H9 (cell line): ENCODE data around the gene CSRNP3. TPM values are rescaled to one million over a fixed set of nuclear protein-coding genes. Genes with fewer than 3 reads are reported as not detected.
A peak's percentile ranks its signal among the peaks of the same experiment; 100 is the strongest.

ENCODE experiments used
- DNase-seq: peaks from one replicate; pipeline ENCODE4 v3.0.0-alpha.2; 2017
- H2AFZ ChIP-seq: one replicate; pipeline ENCODE4 v1.6.1; 2013; ENCODE audit warnings: mild to moderate bottlenecking, low read length, control low read depth, moderate library complexity
- H2AK5ac ChIP-seq: 2 replicates; pipeline ENCODE4 v1.6.1; 2013; ENCODE audit warnings: low read length, control low read depth, mixed read lengths; ENCODE audit not compliant: insufficient read length
- H2BK120ac ChIP-seq: one replicate; pipeline ENCODE4 v1.6.1; 2013; ENCODE audit warnings: low read depth, mild to moderate bottlenecking, low read length, control low read depth, inconsistent platforms; ENCODE audit not compliant: poor library complexity, severe bottlenecking
- H2BK12ac ChIP-seq: 2 replicates; pipeline ENCODE4 v1.6.1; 2013; ENCODE audit warnings: low read length, control low read depth, mixed read lengths, low read depth; ENCODE audit not compliant: insufficient read length
- H2BK15ac ChIP-seq: 2 replicates; pipeline ENCODE4 v1.6.1; 2013; ENCODE audit warnings: low read depth, low read length, control low read depth
- H2BK20ac ChIP-seq: one replicate; pipeline ENCODE4 v1.6.1; 2013; ENCODE audit warnings: low read depth, mild to moderate bottlenecking, low read length, control low read depth, inconsistent platforms; ENCODE audit not compliant: poor library complexity, severe bottlenecking
- H2BK5ac ChIP-seq: 2 replicates; pipeline ENCODE4 v1.6.1; 2013; ENCODE audit warnings: low read length, control low read depth, mixed read lengths; ENCODE audit not compliant: insufficient read length
- H3K14ac ChIP-seq: 2 replicates; pipeline ENCODE4 v1.6.1; 2013; ENCODE audit warnings: low read length, control low read depth; ENCODE audit not compliant: insufficient read depth
- H3K18ac ChIP-seq: 2 replicates; pipeline ENCODE4 v1.6.1; 2013; ENCODE audit warnings: low read depth, mild to moderate bottlenecking, mixed read lengths, low read length, control low read depth; ENCODE audit not compliant: insufficient read length
- H3K23ac ChIP-seq: 2 replicates; pipeline ENCODE4 v1.6.1; 2013; ENCODE audit warnings: low read length, control low read depth, mixed read lengths, low read depth; ENCODE audit not compliant: insufficient read length
- H3K23me2 ChIP-seq: 2 replicates; pipeline ENCODE4 v1.6.1; 2013; ENCODE audit warnings: low read depth, mild to moderate bottlenecking, mixed read lengths, low read length, control low read depth; ENCODE audit not compliant: insufficient read length, poor library complexity, severe bottlenecking
- H3K27ac ChIP-seq: 2 replicates; pipeline ENCODE4 v1.5.1; 2013; ENCODE audit warnings: low read length, control low read depth, mixed read lengths, low read depth; ENCODE audit not compliant: insufficient read length
- H3K27me3 ChIP-seq: 2 replicates; pipeline ENCODE4 v1.6.1; 2013; ENCODE audit warnings: low read length, control low read depth, inconsistent platforms; ENCODE audit not compliant: insufficient read depth
- H3K4ac ChIP-seq: 2 replicates; pipeline ENCODE4 v1.6.1; 2013; ENCODE audit warnings: low read depth, mild to moderate bottlenecking, control low read depth, inconsistent platforms, low read length, moderate library complexity
- H3K4me1 ChIP-seq: 2 replicates; pipeline ENCODE4 v1.6.1; 2013; ENCODE audit warnings: low read length, control low read depth, inconsistent platforms; ENCODE audit not compliant: insufficient read depth
- H3K4me2 ChIP-seq: 2 replicates; pipeline ENCODE4 v1.6.1; 2013; ENCODE audit warnings: low read length, control low read depth, mixed read lengths; ENCODE audit not compliant: insufficient read length, insufficient read depth
- H3K56ac ChIP-seq: 2 replicates; pipeline ENCODE4 v1.6.1; 2013; ENCODE audit warnings: low read depth, mild to moderate bottlenecking, mixed read lengths, low read length, control low read depth; ENCODE audit not compliant: insufficient read length
- H3K79me1 ChIP-seq: 2 replicates; pipeline ENCODE4 v1.6.1; 2013; ENCODE audit warnings: low read depth, mild to moderate bottlenecking, moderate library complexity, low read length, control low read depth, inconsistent platforms; ENCODE audit not compliant: insufficient read depth, poor library complexity, severe bottlenecking
- H3K79me2 ChIP-seq: 2 replicates; pipeline ENCODE4 v1.6.1; 2013; ENCODE audit warnings: low read length, control low read depth, inconsistent platforms; ENCODE audit not compliant: insufficient read depth
- H3K9ac ChIP-seq: 2 replicates; pipeline ENCODE4 v1.6.1; 2013; ENCODE audit warnings: low read length, control low read depth, mixed read lengths; ENCODE audit not compliant: insufficient read length; ENCODE audit errors: extremely low read depth
- H3K9me3 ChIP-seq: one replicate; pipeline ENCODE4 v1.6.1; 2013; ENCODE audit warnings: low read depth, low read length, inconsistent platforms; ENCODE audit not compliant: control insufficient read depth
- H3T11ph ChIP-seq: one replicate; pipeline ENCODE4 v1.6.1; 2013; ENCODE audit warnings: mild to moderate bottlenecking, low read length, control low read depth, inconsistent platforms
- H4K20me1 ChIP-seq: one replicate; pipeline ENCODE4 v1.6.1; 2013; ENCODE audit not compliant: control insufficient read depth, insufficient read length, insufficient read depth
- H4K5ac ChIP-seq: 2 replicates; pipeline ENCODE4 v1.6.1; 2013; ENCODE audit warnings: low read depth, mild to moderate bottlenecking, mixed read lengths, low read length, control low read depth; ENCODE audit not compliant: insufficient read length
- H4K8ac ChIP-seq: replicated peaks from 2 replicates; pipeline ENCODE4 v1.6.1; 2013; ENCODE audit warnings: low read length, control low read depth, mixed read lengths, low read depth; ENCODE audit not compliant: insufficient read length
- H4K91ac ChIP-seq: 2 replicates; pipeline ENCODE4 v1.6.1; 2013; ENCODE audit warnings: low read depth, mild to moderate bottlenecking, moderate library complexity, mixed read lengths, low read length, control low read depth; ENCODE audit not compliant: insufficient read length
- H3K27ac Mint-ChIP-seq, 3 experiments: 2 replicates in 2 of 3; 3 replicates in 1 of 3; pipeline ENCODE4 v1.8.0; 2020 to 2021; ENCODE audit warnings: mixed read lengths in 3 of 3, mild to moderate bottlenecking in 1 of 3, moderate library complexity in 1 of 3
- H3K27me3 Mint-ChIP-seq: 2 replicates; pipeline ENCODE4 v1.8.0; 2021; ENCODE audit warnings: low read depth, mild to moderate bottlenecking, moderate library complexity, mixed read lengths
- H3K36me3 Mint-ChIP-seq, 3 experiments: 2 replicates in 2 of 3; 3 replicates in 1 of 3; pipeline ENCODE4 v1.8.0; 2020 to 2021; ENCODE audit warnings: low read depth in 3 of 3, mixed read lengths in 3 of 3; ENCODE audit not compliant: insufficient read depth in 1 of 3
- H3K4me1 Mint-ChIP-seq, 2 experiments: 2 replicates each; pipeline ENCODE4 v1.8.0; 2020; ENCODE audit warnings: mixed read lengths in 2 of 2
- H3K4me3 Mint-ChIP-seq, 2 experiments: 2 replicates in 1 of 2; 3 replicates in 1 of 2; pipeline ENCODE4 v1.8.0; 2020 to 2021; ENCODE audit warnings: mild to moderate bottlenecking in 2 of 2, mixed read lengths in 2 of 2, moderate library complexity in 1 of 2
- H3K9me3 Mint-ChIP-seq, 2 experiments: 2 replicates in 1 of 2; 3 replicates in 1 of 2; pipeline ENCODE4 v1.8.0; 2020; ENCODE audit warnings: mild to moderate bottlenecking in 2 of 2, mixed read lengths in 2 of 2, moderate library complexity in 1 of 2
- CTCF ChIP-seq: fragments of 200-600 bp; sonication (generic); conservative IDR thresholded peaks from 3 replicates; pipeline ENCODE4 v1.8.0; 2021; ENCODE audit warnings: antibody characterized with exemption, mild to moderate bottlenecking
- WGBS: extraction: QIAGEN DNeasy Blood & Tissue Kit; methylation state at CpG from one replicate; pipeline ENCODE4 v1.1.7; 2013; ENCODE audit warnings: missing lambda C conversion rate, low lambda C conversion rate, mixed read lengths; ENCODE audit not compliant: insufficient read length; ENCODE audit errors: extremely low coverage; 5-methylcytosine and 5-hydroxymethylcytosine counted together
- total RNA-seq: library from RNA; stranded (reverse); gene quantifications from 2 replicates; pipeline ENCODE4 v1.2.1, GENCODE V29; 2021

CSRNP3 gene
- total RNA-seq, 1 experiment from 2014 or later, result 3.6 TPM

GRCh38 chr2:165573534-165574461 is 104.3 kb downstream of the CSRNP3 start:
- H3K23ac ChIP-seq, result no peak overlapping the region
- H3K9ac ChIP-seq, result no peak overlapping the region
- no peak overlapping the region for H3T11ph ChIP-seq
- H4K91ac ChIP-seq, result no peak overlapping the region
- H3K36me3 Mint-ChIP-seq, result no peaks in the 10 kb centered on the region
- no peak overlapping the region for H2BK20ac ChIP-seq
- no peaks in the 10 kb centered on the region for H3K79me1 ChIP-seq
- H2BK15ac ChIP-seq, result no peak overlapping the region
- H3K27ac Mint-ChIP-seq, result peak overlapping the region; percentile 78 to 88 (median 81)
- H4K8ac ChIP-seq, result no peak overlapping the region
- H3K9me3 Mint-ChIP-seq, result no peaks in the 10 kb centered on the region
- no peak overlapping the region for H3K56ac ChIP-seq
- peak overlapping the region; percentile 89 for H2AFZ ChIP-seq
- H2BK120ac ChIP-seq, result no peak overlapping the region
- H4K5ac ChIP-seq, result no peak overlapping the region
- peak; percentile 91 for DNase-seq
- peak overlapping the region; percentile 78 for H3K4me2 ChIP-seq
- TF ChIP-seq CTCF, result no peak
- H4K20me1 ChIP-seq, result no peaks in the 10 kb centered on the region
- no peak overlapping the region for H2BK5ac ChIP-seq
- H3K14ac ChIP-seq, result no peak overlapping the region
- H3K27me3 Mint-ChIP-seq, result no peaks in the 10 kb centered on the region
- no peaks in the 10 kb centered on the region for H3K79me2 ChIP-seq
- peaks cover 5% of the 10 kb centered on the region for H3K23me2 ChIP-seq
- no peak overlapping the region for H3K4ac ChIP-seq
- no peaks in the 10 kb centered on the region for H3K9me3 ChIP-seq
- peak overlapping the region; percentile 69 to 73 for H3K4me3 Mint-ChIP-seq
- H3K18ac ChIP-seq, result no peak overlapping the region
- H3K27me3 ChIP-seq, result no peaks in the 10 kb centered on the region
- no peaks in the 10 kb centered on the region; the same call in 1 of the 2 replicates for H3K4me1 ChIP-seq
- H3K4me1 Mint-ChIP-seq, result peaks cover 16 to 21% of the 10 kb centered on the region in 2 experiments
- no peak overlapping the region for H2BK12ac ChIP-seq
- H3K27ac ChIP-seq, result no peak overlapping the region
- WGBS, result no CpG with 5 or more reads among the region's 17 CpGs
- no peak overlapping the region for H2AK5ac ChIP-seq
